T-helper 2 cell (primary cell): Measurements from ENCODE around the gene CLASP1.
A peak's percentile ranks its signal among the peaks of the same experiment; 100 is the strongest.
"Not testable (repeated sequence)": the region's sequence is repeated elsewhere in the genome, so short reads cannot be mapped to it uniquely, and the experiment has no call there.

Source experiments
- DNase-seq, 5 experiments: peaks; one replicate each; pipeline versions ENCODE4 v3.0.0 to v3.0.0-alpha.2; 2012 to 2022

Gene CLASP1

DNA sequence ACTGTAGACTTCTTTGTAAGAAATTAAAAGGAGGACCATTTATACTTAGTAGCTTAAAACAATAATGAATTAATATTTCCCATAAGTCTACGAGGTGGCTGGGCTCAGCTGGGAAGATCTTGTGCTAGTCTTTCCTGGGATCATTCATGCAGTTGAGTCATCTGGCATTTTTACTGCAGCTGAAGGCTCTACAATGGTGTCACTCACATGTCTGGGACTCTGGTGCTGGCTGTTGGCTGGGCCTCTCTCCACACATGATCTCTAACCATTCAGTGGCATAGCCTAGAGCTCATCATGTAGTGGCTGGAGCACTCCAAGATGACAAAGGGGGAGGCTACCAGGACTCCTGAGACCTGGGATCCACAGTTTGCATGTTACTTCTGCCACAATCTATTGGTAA lies 35.5 kb downstream of the CLASP1 start:
- no peak for DNase-seq

GRCh38 chr2:121613152-121613551 lies 36.1 kb downstream of the CLASP1 start:
- DNase-seq = no peak

- DNase-seq = no peak
These were observed 37.2 kb downstream of the CLASP1 start for GRCh38 chr2:121611730-121612705.

DNA sequence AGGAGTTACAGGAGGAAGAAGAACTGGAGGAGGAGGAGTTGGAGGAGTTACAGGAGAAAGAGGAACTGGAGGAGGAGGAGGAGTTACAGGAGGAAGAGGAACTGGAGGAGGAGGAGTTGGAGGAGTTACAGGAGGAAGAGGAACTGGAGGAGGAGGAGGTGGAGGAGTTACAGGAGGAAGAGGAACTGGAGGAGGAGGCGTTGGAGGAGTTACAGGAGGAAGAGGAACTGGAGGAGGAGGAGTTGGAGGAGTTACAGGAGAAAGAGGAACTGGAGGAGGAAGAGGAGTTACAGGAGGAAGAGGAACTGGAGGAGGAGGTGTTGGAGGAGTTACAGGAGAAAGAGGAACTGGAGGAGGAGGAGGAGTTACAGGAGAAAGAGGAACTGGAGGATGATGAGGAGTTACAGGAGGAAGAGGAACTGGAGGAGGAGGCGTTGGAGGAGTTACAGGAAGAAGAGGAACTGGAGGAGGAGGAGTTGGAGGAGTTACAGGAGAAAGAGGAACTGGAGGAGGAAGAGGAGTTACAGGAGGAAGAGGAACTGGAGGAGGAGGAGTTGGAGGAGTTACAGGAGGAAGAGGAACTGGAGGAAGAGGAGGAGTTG lies 38.1 kb downstream of the CLASP1 start:
- not testable (repeated sequence) for DNase-seq

DNA sequence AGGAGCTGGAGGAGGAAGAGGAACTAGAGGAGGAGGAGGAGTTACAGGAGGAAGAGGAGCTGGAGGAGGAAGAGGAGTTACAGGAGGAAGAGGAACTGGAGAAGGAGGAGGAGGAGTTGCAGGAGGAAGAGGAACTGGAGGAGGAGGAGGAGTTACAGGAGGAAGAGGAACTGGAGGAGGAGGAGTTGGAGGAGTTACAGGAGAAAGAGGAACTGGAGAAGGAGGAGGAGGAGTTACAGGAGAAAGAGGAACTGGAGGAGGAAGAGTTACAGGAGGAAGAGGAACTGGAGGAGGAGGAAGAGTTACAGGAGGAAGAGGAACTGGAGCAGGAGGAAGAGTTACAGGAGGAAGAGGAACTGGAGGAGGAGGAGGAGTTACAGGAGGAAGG lies 38.8 kb downstream of the CLASP1 start:
- DNase-seq = not testable (repeated sequence)

DNA sequence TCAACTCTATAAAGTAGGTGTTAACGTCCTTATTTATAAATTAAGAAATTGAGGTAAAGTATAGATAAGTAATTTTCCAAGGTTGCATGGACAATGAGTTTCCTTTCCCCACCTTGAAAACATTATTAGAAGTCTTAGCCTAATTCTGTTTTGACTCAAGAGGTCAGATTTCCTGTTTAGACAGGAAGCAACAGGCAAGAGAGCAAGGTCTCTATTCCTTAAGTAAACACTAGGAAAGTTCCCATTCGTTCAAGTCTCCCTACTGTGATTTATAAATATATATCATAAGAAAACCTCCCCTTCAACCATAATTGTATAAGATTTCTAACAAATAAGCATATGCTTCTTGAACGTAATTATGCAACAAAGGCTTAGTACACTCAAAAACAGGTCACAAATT lies 40.3 kb downstream of the CLASP1 start:
- no peak for DNase-seq

- no peak for DNase-seq
These were observed 40.9 kb downstream of the CLASP1 start for GRCh38 chr2:121608367-121608766.

DNA sequence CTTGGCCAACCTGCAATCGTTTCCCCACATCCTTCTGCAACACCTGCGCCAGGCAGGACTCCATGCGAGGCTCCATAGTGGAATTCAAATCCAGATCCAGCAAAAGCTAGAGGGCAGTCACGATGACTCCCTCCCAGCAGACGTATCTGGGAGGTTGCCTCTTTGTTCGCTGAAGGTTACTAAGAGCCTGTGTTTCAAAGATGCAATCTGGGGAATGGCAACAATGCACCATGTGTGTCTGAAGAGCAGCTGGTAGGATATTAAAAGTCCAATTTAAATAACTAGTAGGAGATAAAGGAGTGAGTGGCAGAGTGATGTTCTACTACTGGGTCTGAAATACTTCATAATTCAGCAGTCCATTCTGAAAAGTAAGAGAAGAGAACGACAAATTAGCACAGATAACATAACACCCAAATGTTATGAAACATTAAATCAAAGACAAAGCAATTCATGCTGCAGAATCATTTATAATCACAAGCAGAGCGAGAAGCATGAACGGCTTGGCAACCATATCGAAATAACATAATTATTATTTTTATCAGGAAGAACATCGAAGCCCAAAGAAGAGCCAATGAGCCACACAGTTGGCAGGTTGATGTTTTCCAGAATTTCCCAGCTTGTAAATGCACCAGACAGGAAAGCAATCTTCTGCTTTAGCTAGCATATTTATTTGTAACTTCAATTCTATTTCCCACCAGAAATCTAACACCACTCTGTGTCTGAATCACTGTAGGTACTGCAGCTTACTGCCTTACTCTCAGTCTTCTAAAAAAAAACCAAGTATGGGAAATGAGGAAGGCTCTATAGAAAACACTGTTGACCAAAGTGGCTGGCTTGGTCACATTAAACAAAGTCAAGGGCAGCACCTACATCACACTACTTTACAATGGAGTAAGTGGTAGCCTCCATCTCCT lies 43.2 kb downstream of the CLASP1 start:
- DNase-seq = no peak

DNA sequence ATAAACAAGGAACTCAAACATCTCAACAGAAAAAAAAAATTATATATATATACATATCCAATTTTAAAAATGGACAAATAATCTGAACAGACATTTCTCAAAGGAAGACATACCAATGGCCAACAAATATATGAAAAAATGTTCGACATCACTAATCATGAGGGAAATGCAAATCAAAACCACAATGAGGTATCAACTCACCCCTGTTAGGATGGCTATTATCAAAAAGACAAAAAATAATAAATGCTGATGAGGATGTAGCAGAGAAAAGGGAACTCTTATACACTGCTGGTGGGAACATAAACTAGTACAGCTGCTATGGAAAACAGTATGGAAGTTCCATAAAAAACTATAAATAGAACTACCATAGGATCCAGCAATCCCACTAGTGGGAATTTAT lies 46.1 kb downstream of the CLASP1 start:
- no peak for DNase-seq

DNA sequence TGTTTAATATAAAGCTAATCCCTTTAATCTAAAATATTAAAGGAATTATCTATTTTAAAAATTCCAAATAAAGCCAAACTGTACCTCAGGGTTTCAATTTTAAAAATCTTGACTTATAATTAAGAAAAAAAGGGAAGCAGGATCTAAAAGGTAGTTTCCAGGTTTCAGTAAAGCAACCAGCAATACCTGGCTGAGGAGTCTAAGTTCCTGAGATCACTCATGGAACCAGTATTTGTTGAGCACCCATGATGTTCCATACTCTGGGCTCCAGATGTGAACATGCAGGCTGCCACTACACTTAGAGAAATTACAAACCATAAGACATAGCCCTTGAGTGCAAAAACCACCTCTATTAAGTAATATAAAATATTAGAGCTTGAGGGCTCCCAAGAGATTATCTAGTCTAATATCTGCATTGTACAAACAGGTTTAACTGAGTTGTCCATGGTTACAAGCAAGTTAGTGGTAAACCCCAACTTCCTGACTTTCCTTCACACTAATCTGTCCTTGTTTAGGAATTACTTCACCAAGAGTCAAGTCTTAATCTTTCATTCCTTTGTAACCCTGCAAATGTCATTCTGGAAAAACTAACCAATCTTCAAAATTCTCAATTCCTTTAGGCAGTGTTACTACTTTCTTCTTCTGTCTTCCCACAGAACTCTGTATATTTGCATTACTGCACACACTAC lies 49.2 kb downstream of the CLASP1 start:
- no peak for DNase-seq

- DNase-seq = no peak
These were observed 51.2 kb downstream of the CLASP1 start for GRCh38 chr2:121598087-121598486.

- no peak for DNase-seq
These were observed 52.8 kb downstream of the CLASP1 start for GRCh38 chr2:121596221-121597080.

- no peak for DNase-seq
These were observed 54.0 kb downstream of the CLASP1 start for GRCh38 chr2:121595012-121595891.

DNA sequence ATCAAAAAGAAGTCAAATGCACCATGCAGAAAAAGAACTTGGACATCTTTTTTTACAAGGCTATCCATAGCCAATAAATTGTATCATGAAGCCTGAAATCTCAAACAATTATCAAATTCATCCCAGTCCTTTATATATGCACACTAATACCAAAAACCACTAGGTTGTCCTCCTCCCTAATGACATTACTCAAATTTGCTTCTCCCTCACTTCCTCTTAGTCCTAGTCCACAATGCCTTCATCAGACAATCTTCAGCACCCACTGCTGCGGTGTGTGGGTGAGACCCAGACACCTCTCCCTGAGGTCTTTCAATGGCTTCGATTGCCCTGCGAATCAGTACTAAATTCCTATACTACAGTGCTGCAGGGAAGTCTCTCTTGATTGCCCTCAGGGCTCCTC lies 58.1 kb downstream of the CLASP1 start:
- DNase-seq = no peak

GRCh38 chr2:121588357-121588756 lies 60.9 kb downstream of the CLASP1 start:
- DNase-seq = no peak

GRCh38 chr2:121587131-121587530 lies 62.1 kb downstream of the CLASP1 start:
- no peak for DNase-seq

- no peak for DNase-seq
These were observed 64.5 kb downstream of the CLASP1 start for GRCh38 chr2:121584741-121585140.

DNA sequence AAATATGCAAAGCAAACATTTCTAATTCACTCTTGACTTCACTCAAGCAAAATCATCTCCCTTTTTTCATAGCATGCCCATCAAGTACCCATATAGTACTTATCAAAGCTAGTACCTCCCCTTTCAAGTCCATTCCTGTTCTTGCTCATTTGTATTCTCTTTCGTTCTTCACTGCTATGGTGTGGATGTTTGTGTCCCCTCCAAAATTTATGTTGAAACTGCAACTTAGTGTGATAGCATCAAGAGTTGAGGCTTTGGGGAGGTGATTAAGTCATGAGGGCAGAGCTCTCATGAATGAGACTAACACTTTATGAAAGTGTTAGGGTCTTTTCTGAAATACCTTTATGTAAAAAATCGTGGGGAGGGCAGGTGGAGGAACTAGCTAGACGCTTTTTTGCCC lies 65.7 kb downstream of the CLASP1 start:
- DNase-seq = peak in 1 of 5 experiments; percentile 76

DNA sequence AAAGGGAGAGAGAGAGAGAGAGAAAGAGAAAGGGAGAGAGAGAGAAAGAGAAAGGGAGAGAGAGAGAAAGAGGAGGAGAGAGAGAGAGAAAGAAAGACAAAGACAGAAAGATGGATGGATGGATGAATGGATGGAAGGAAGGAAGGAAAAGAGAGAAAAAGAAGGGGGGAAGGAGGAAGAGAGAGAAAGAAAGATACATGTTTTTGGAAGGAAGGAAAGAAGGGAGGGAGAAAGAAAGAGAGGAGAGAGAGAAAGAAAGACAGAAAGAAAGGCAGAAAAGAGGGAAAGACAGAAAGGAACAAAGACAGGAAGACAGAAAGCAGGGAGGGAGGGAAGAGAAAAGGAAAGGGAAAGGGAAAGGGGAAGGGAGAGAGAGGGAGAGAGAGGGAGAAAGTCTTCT lies 67.0 kb downstream of the CLASP1 start:
- no peak for DNase-seq

- DNase-seq = no peak
These were observed 70.0 kb downstream of the CLASP1 start for GRCh38 chr2:121579309-121579708.
